HL-60/S4 treated with retinoic acid at 250 ng/mL for 4 days and 3 days (cell line): ENCODE data around the gene THOC1.

Experiments used
- in situ Hi-C: fragments of 300-500 bp; cut with MboI; formaldehyde crosslinking; loops from 2 replicates; pipeline ENCODE4 v1.7.0; 2022; ENCODE audit warnings: low sequenced_read_pairs

THOC1 gene

GRCh38 chr18:217532-218336, 50.1 kb downstream of the THOC1 start:
- in situ Hi-C loops: no loop called here

- in situ Hi-C loops: no loop called here
These were observed 52.3 kb downstream of the THOC1 start for GRCh38 chr18:215448-216010.

GRCh38 chr18:213966-214365, 53.9 kb downstream of the THOC1 start:
- in situ Hi-C loops: no loop called here

- in situ Hi-C loops: no loop called here
These were observed 54.3 kb downstream of the THOC1 start for GRCh38 chr18:213505-213904.

- in situ Hi-C loops: no loop called here
These were observed 55.1 kb downstream of the THOC1 start for GRCh38 chr18:212780-213179.

GRCh38 chr18:211582-211981, 56.3 kb downstream of the THOC1 start:
- in situ Hi-C loops: no loop called here

- in situ Hi-C loops: no loop called here
These were observed 57.1 kb downstream of the THOC1 start for GRCh38 chr18:210733-211132.

- in situ Hi-C loops: no loop called here
These were observed 57.8 kb downstream of the THOC1 start for GRCh38 chr18:210075-210474.

GRCh38 chr18:199768-200167, 68.1 kb downstream of the THOC1 start:
- in situ Hi-C loops: no loop called here

- in situ Hi-C loops: no loop called here
These were observed 68.6 kb downstream of the THOC1 start for GRCh38 chr18:199214-199613.

GRCh38 chr18:195651-196050, 72.2 kb downstream of the THOC1 start:
- in situ Hi-C loops: no loop called here

- in situ Hi-C loops: no loop called here
These were observed 75.0 kb downstream of the THOC1 start for GRCh38 chr18:192801-193200.

- in situ Hi-C loops: no loop called here
These were observed 76.1 kb downstream of the THOC1 start for GRCh38 chr18:191725-192124.

GRCh38 chr18:189254-189653, 78.6 kb downstream of the THOC1 start:
- in situ Hi-C loops: no loop called here

GRCh38 chr18:183769-184168, 84.1 kb downstream of the THOC1 start:
- in situ Hi-C loops: no loop called here

GRCh38 chr18:181711-182110, 86.1 kb downstream of the THOC1 start:
- in situ Hi-C loops: no loop called here

GRCh38 chr18:179499-179898, 88.3 kb downstream of the THOC1 start:
- in situ Hi-C loops: no loop called here

- in situ Hi-C loops: no loop called here
These were observed 95.5 kb downstream of the THOC1 start for GRCh38 chr18:172361-172760.
